DOHH2 (cell line): ENCODE data around the gene CSGALNACT2.

ENCODE experiments used
- CTCF ChIP-seq: fragments of 200-600 bp; sonication (generic); IDR thresholded peaks from one replicate; pipeline ENCODE4 v1.5.1; 2014; ENCODE audit warnings: antibody characterized with exemption, mild to moderate bottlenecking, low read depth, low read length; ENCODE audit not compliant: poor library complexity, severe bottlenecking
- EZH2phosphoT487 ChIP-seq: fragments of 200-600 bp; sonication (generic); IDR thresholded peaks from 2 replicates; pipeline ENCODE4 v1.6.1; 2017; ENCODE audit warnings: borderline replicate concordance, mild to moderate bottlenecking, antibody characterized with exemption, low read length, moderate library complexity, mixed read lengths

- TF ChIP-seq CTCF (no peak), EZH2phosphoT487 (no peak)
Measured at GRCh38 chr10:43194859-43195258, 56.6 kb downstream of the CSGALNACT2 start.
